Mucosa of descending colon (tissue), 3 donors: Measurements from ENCODE around the gene FAM174B. TPM values are rescaled to one million over a fixed set of nuclear protein-coding genes. Genes with fewer than 3 reads are reported as not detected.
"Not testable (repeated sequence)": the region's sequence is repeated elsewhere in the genome, so short reads cannot be mapped to it uniquely, and the experiment has no call there.

Experiments used
- ATAC-seq: fragments of 200-7000 bp; cut with Tn5 transposase; one replicate; pipeline ENCODE4 v1.9.1; 2020; ENCODE audit warnings: mild to moderate bottlenecking, moderate library complexity
- DNase-seq, 3 donors: peaks; one replicate each; pipeline ENCODE4 v3.0.0-alpha.2; 2020
- H3K36me3 ChIP-seq: fragments of 200-600 bp; one replicate; pipeline ENCODE4 v1.8.0; 2021; ENCODE audit warnings: low read depth, mild to moderate bottlenecking
- H3K4me1 ChIP-seq: fragments of 200-600 bp; one replicate; pipeline ENCODE4 v1.8.0; 2021; ENCODE audit warnings: low read depth, mild to moderate bottlenecking
- H3K4me3 ChIP-seq: fragments of 200-600 bp; one replicate; pipeline ENCODE4 v1.8.0; 2021; ENCODE audit warnings: mild to moderate bottlenecking
- H3K9me3 ChIP-seq: fragments of 200-600 bp; one replicate; pipeline ENCODE4 v1.8.0; 2021; ENCODE audit warnings: mild to moderate bottlenecking
- CTCF ChIP-seq: fragments of 200-600 bp; IDR thresholded peaks from one replicate; pipeline ENCODE4 v1.8.0; 2022; ENCODE audit warnings: antibody characterized with exemption, mild to moderate bottlenecking
- intact Hi-C, 2 donors: fragments of 100-400 bp; cut with DNase I in 1 of 2; cut with micrococcal nuclease in 1 of 2; formaldehyde crosslinking; loops; one replicate each; pipeline versions ENCODE4 v1.11.0 to v1.11.1; 2022; cut with DNase I, micrococcal nuclease
- total RNA-seq, 3 donors: library from RNA; stranded (reverse); fragmentation: NEBNext Ultra II Directional in 2 of 3; extraction: Animal tissue kit (Norgen Biotek cat#: 25700) in 2 of 3; gene quantifications; one replicate each; pipeline versions ENCODE4 v1.2.1 to v1.2.4, GENCODE V29; 2021 to 2023
- donor health status: DM: no; HTN: no; CAD: no; lungs with moderate emphysema.
- donor health status: DM: no; HTN: no; CAD: no.
- donor health status: DM: no; HTN: yes; CAD: no.

The FAM174B gene
- total RNA-seq, 3 donors from 2014 or later, result 14.7 to 30.5 (median 28.5) TPM

GRCh38 chr15:92610101-92610520 is 45.5 kb downstream of the FAM174B start:
- Histone ChIP-seq H3K4me1 (no peaks in the 10 kb centered on the region), H3K9me3 (no peaks in the 10 kb centered on the region), H3K36me3 (no peaks in the 10 kb centered on the region), H3K4me3 (no peak overlapping the region)
- TF ChIP-seq CTCF, result no peak
- no peak for ATAC-seq
- no peak for DNase-seq
- intact Hi-C loops, result no loop called here

GRCh38 chr15:92608866-92609700 is 46.5 kb downstream of the FAM174B start:
- no peak for DNase-seq
- no peaks in the 10 kb centered on the region for H3K4me1 ChIP-seq
- no peaks in the 10 kb centered on the region for H3K9me3 ChIP-seq
- H3K4me3 ChIP-seq, result no peak overlapping the region
- intact Hi-C loops, result no loop called here
- TF ChIP-seq CTCF, result no peak
- ATAC-seq, result no peak
- H3K36me3 ChIP-seq, result no peaks in the 10 kb centered on the region

GRCh38 chr15:92606836-92607150 is 48.8 kb downstream of the FAM174B start:
- intact Hi-C loops, H3K36me3 ChIP-seq, H3K4me3 ChIP-seq, DNase-seq, H3K9me3 ChIP-seq, ATAC-seq, H3K4me1 ChIP-seq: not testable (repeated sequence)

- DNase-seq (no peak), ATAC-seq (no peak)
- no peaks in the 10 kb centered on the region for H3K4me1 ChIP-seq
- no peaks in the 10 kb centered on the region for H3K9me3 ChIP-seq
- H3K36me3 ChIP-seq, result no peaks in the 10 kb centered on the region
- no peak overlapping the region for H3K4me3 ChIP-seq
- TF ChIP-seq CTCF, result no peak
- intact Hi-C loops, result no loop called here
Measured at GRCh38 chr15:92606126-92606835, 49.3 kb downstream of the FAM174B start.

- ATAC-seq, result no peak
- intact Hi-C loops, result no loop called here
Measured at GRCh38 chr15:92605225-92605944, 50.2 kb downstream of the FAM174B start.

More at GRCh38 chr15:92605225-92605944, 50.2 kb downstream of the FAM174B start:
- DNase-seq, result no peak
- no peaks in the 10 kb centered on the region for H3K36me3 ChIP-seq
- no peaks in the 10 kb centered on the region for H3K9me3 ChIP-seq
- no peak for TF ChIP-seq CTCF
- H3K4me1 ChIP-seq, result no peaks in the 10 kb centered on the region
- no peak overlapping the region for H3K4me3 ChIP-seq
